Astrocyte (in vitro differentiated cells and primary cell): ENCODE data around the gene ABCA4. TPM values are rescaled to one million over a fixed set of nuclear protein-coding genes. Genes with fewer than 3 reads are reported as not detected.

Source experiments
- DNase-seq: peaks from one replicate; pipeline ENCODE4 v3.0.0-alpha.2; 2010; ENCODE audit warnings: low read depth
- FAIRE-seq: peaks from 2 replicates; lab custom pipeline; 2011; peaks lifted over from hg19 to GRCh38; lab: Jason Lieb, UNC
- H2AFZ ChIP-seq: 2 replicates; pipeline ENCODE4 v1.6.0; 2012; ENCODE audit warnings: low read depth, low read length, inconsistent platforms
- H3K27ac ChIP-seq: 2 replicates; pipeline ENCODE4 v1.5.1; 2011; ENCODE audit warnings: low read depth, low read length, inconsistent platforms
- H3K27me3 ChIP-seq: 2 replicates; pipeline ENCODE4 v1.6.0; 2011; ENCODE audit warnings: low read length, inconsistent platforms; ENCODE audit not compliant: insufficient read depth
- H3K36me3 ChIP-seq: 2 replicates; pipeline ENCODE4 v1.5.1; 2011; ENCODE audit warnings: low read length, inconsistent platforms; ENCODE audit not compliant: insufficient read depth
- H3K4me1 ChIP-seq: 2 replicates; pipeline ENCODE4 v1.5.1; 2011; ENCODE audit warnings: low read length, inconsistent platforms; ENCODE audit not compliant: insufficient read depth
- H3K4me2 ChIP-seq: 2 replicates; pipeline ENCODE4 v1.6.0; 2012; ENCODE audit warnings: low read length, inconsistent platforms
- H3K4me3 ChIP-seq: 2 replicates; pipeline ENCODE4 v1.5.1; 2011; ENCODE audit warnings: low read depth, mild to moderate bottlenecking, low read length, inconsistent platforms; ENCODE audit not compliant: insufficient read depth
- H3K79me2 ChIP-seq: 2 replicates; pipeline ENCODE4 v1.6.0; 2012; ENCODE audit warnings: mild to moderate bottlenecking, low read length, inconsistent platforms; ENCODE audit not compliant: insufficient read depth
- H3K9ac ChIP-seq: 2 replicates; pipeline ENCODE4 v1.6.0; 2012; ENCODE audit warnings: mild to moderate bottlenecking, low read length, inconsistent platforms
- H3K9me3 ChIP-seq: 2 replicates; pipeline ENCODE4 v1.5.1; 2012; ENCODE audit warnings: low read depth, mild to moderate bottlenecking, low read length, inconsistent platforms; ENCODE audit not compliant: insufficient read depth
- H4K20me1 ChIP-seq: 2 replicates; pipeline ENCODE4 v1.6.0; 2012; ENCODE audit warnings: low read length, inconsistent platforms; ENCODE audit not compliant: insufficient read depth
- H3K27ac Mint-ChIP-seq: one replicate; pipeline ENCODE4 v1.8.0; 2021; ENCODE audit warnings: mild to moderate bottlenecking, mixed read lengths; ENCODE audit not compliant: unreplicated experiment
- H3K27me3 Mint-ChIP-seq: one replicate; pipeline ENCODE4 v1.8.0; 2021; ENCODE audit warnings: low read depth, mixed read lengths; ENCODE audit not compliant: unreplicated experiment
- H3K36me3 Mint-ChIP-seq: one replicate; pipeline ENCODE4 v1.8.0; 2021; ENCODE audit warnings: low read depth, mixed read lengths; ENCODE audit not compliant: unreplicated experiment
- H3K4me1 Mint-ChIP-seq: one replicate; pipeline ENCODE4 v1.8.0; 2021; ENCODE audit warnings: low read depth, mixed read lengths; ENCODE audit not compliant: unreplicated experiment
- H3K4me3 Mint-ChIP-seq: one replicate; pipeline ENCODE4 v1.8.0; 2021; ENCODE audit warnings: mild to moderate bottlenecking, moderate library complexity, mixed read lengths; ENCODE audit not compliant: unreplicated experiment
- H3K9me3 Mint-ChIP-seq: one replicate; pipeline ENCODE4 v1.8.0; 2021; ENCODE audit warnings: mild to moderate bottlenecking, mixed read lengths; ENCODE audit not compliant: unreplicated experiment
- CTCF ChIP-seq: IDR thresholded peaks from 2 replicates; pipeline ENCODE4 v1.5.1; 2011; ENCODE audit warnings: low read depth, mild to moderate bottlenecking, inconsistent platforms, low read length, moderate library complexity; ENCODE audit not compliant: insufficient read depth
- EZH2 ChIP-seq: IDR thresholded peaks from 2 replicates; pipeline ENCODE4 v1.6.1; 2012; ENCODE audit warnings: mild to moderate bottlenecking, low read length, inconsistent platforms; ENCODE audit not compliant: insufficient read depth
- total RNA-seq: library from RNA; stranded (reverse); gene quantifications from 2 replicates; pipeline ENCODE4 v1.2.1, GENCODE V29; 2021

Gene ABCA4
- total RNA-seq, 1 donor from 2014 or later = 0.20 TPM

GRCh38 chr1:94083681-94084080 lies 37.3 kb downstream of the ABCA4 start:
- H2AFZ ChIP-seq = no peak overlapping the region
- no peak overlapping the region for H3K4me3 Mint-ChIP-seq
- H3K27ac Mint-ChIP-seq = no peak overlapping the region
- peaks cover 9% of the 10 kb centered on the region for H3K4me1 ChIP-seq
- no peak overlapping the region for H3K27ac ChIP-seq
- no peak overlapping the region for H3K9ac ChIP-seq
- H3K36me3 ChIP-seq = no peaks in the 10 kb centered on the region
- TF ChIP-seq CTCF (no peak), EZH2 (no peak)
- no peak overlapping the region for H3K4me3 ChIP-seq
- H3K9me3 ChIP-seq = no peaks in the 10 kb centered on the region
- no peak for FAIRE-seq
- H3K79me2 ChIP-seq = no peaks in the 10 kb centered on the region
- H3K4me2 ChIP-seq = no peak overlapping the region
- H3K27me3 Mint-ChIP-seq = peaks cover 18% of the 10 kb centered on the region
- no peak for DNase-seq
- H3K9me3 Mint-ChIP-seq = peaks cover 2% of the 10 kb centered on the region
- no peaks in the 10 kb centered on the region for H4K20me1 ChIP-seq
- peaks cover 13% of the 10 kb centered on the region for H3K4me1 Mint-ChIP-seq
- no peaks in the 10 kb centered on the region for H3K36me3 Mint-ChIP-seq
- no peaks in the 10 kb centered on the region for H3K27me3 ChIP-seq

- Histone ChIP-seq H3K9ac (no peak overlapping the region), H3K9me3 (no peaks in the 10 kb centered on the region), H3K27me3 (no peaks in the 10 kb centered on the region), H3K27ac (no peak overlapping the region), H3K36me3 (no peaks in the 10 kb centered on the region), H3K79me2 (no peaks in the 10 kb centered on the region), H2AFZ (no peak overlapping the region), H3K4me1 (peaks cover 9% of the 10 kb centered on the region), H3K4me2 (no peak overlapping the region), H3K4me3 (no peak overlapping the region), H4K20me1 (no peaks in the 10 kb centered on the region)
- TF ChIP-seq EZH2 (no peak), CTCF (no peak)
- no peak overlapping the region for H3K27ac Mint-ChIP-seq
- no peaks in the 10 kb centered on the region for H3K36me3 Mint-ChIP-seq
- H3K4me3 Mint-ChIP-seq = no peak overlapping the region
- peak; percentile 65 for DNase-seq
- peaks cover 16% of the 10 kb centered on the region for H3K4me1 Mint-ChIP-seq
- H3K9me3 Mint-ChIP-seq = peaks cover 2% of the 10 kb centered on the region
- H3K27me3 Mint-ChIP-seq = peaks cover 18% of the 10 kb centered on the region
- FAIRE-seq = peak; percentile 26
Measured at GRCh38 chr1:94081566-94082344, 39.2 kb downstream of the ABCA4 start.

- Mint-ChIP-seq H3K36me3 (no peaks in the 10 kb centered on the region), H3K4me3 (no peak overlapping the region), H3K27me3 (peaks cover 13% of the 10 kb centered on the region), H3K27ac (no peak overlapping the region), H3K9me3 (no peaks in the 10 kb centered on the region), H3K4me1 (peaks cover 16% of the 10 kb centered on the region)
- Histone ChIP-seq H3K4me3 (no peak overlapping the region), H3K4me1 (peaks cover 9% of the 10 kb centered on the region), H4K20me1 (no peaks in the 10 kb centered on the region), H3K27me3 (no peaks in the 10 kb centered on the region), H3K36me3 (no peaks in the 10 kb centered on the region), H3K4me2 (no peak overlapping the region), H3K9me3 (no peaks in the 10 kb centered on the region), H3K27ac (no peak overlapping the region), H2AFZ (no peak overlapping the region), H3K79me2 (no peaks in the 10 kb centered on the region), H3K9ac (no peak overlapping the region)
- no peak for DNase-seq
- TF ChIP-seq CTCF = no peak
- no peak for TF ChIP-seq EZH2
- no peak for FAIRE-seq
Measured at GRCh38 chr1:94079989-94080388, 41.0 kb downstream of the ABCA4 start.
